Measurements from ENCODE around the gene TXNDC15.

- no peak for TF ChIP-seq CTCF (IDR thresholded peaks at IDR 0.05)
- TF ChIP-seq POLR2AphosphoS5 (IDR thresholded peaks at IDR 0.05; ENCODE audit: insufficient read depth in 1 of 2, low read depth in 1 of 2) = no peak
Observed at GRCh38 chr5:134948911-134949310, 74.7 kb downstream of the TXNDC15 start.
